Measurements from ENCODE around the gene TP73.

The TP73 gene

GRCh38 chr1:3729594-3730542 is 77.6 kb downstream of the TP73 start:
- DNase-seq (ENCODE audit: low spot score): no peak

DNA sequence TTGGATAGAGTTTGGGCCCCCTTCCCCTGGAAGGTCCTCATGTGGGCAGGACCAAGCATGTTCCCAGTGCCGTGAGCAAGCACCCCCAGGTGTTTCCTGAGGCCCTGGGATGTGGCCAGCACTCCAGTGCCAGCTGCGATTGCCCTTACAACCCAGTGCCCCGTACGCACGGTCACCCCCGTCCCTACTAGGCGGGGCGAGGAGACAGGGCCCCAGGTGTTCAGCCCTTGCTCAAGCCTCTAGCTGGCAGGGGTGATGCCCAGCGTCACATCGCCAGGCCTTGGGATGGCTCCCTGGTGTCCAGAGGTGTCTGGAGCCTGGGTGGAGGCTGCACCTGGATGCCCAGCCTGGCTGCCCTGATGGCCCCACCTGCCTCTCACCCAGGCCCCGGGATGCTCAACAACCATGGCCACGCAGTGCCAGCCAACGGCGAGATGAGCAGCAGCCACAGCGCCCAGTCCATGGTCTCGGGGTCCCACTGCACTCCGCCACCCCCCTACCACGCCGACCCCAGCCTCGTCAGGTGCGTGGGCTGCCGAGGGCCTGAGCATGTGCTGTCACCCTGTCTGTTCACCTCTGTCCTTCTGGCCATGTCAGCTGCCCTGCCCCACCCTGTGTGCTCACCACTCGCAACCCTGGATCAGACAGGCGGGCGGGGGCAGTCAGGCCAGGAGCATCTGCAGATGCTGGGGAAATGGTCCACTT is 78.4 kb downstream of the TP73 start:
- DNase-seq (ENCODE audit: low spot score): no peak

DNA sequence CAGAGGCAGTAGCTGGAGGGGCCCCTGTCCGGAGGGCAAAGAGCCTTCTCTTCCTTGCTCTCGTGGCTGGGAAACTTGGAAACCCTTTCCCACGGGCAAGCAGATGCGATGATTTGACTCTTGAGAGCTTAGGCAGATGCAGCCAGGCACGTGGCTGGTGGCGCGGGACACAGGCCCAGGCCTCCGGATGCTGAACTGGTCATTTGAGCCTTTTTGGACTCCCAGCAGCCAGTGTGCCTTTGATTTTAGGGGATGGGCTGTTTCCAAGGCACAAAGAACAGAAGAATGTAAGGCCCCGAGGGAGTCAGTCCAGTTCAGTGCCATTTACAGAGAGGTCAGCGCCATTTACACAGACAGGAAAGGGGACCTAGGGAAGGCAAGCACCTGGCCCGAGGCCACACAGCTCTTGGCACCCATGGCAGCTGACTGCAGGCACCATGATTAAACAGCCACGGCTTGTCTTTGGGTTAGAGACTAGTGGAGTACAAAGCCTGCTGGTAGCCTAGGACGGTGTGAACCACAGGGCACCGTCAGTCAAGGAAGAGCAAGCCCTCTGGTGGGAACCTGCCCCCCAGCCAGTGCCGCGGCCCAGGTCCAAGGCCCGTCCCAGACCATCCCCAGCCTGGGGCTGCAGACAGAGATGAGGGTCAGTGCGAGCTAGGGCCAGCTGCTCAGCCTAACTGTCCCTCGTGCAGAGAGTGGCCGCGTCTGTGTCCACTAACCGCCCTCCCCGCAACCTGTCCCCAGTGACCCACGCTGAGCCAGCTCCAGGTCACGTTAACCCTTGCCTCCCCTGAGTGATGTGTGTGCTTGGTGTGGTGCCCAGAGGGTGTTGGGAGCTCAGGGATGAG is 79.5 kb downstream of the TP73 start:
- no peak for DNase-seq (ENCODE audit: low spot score)

DNA sequence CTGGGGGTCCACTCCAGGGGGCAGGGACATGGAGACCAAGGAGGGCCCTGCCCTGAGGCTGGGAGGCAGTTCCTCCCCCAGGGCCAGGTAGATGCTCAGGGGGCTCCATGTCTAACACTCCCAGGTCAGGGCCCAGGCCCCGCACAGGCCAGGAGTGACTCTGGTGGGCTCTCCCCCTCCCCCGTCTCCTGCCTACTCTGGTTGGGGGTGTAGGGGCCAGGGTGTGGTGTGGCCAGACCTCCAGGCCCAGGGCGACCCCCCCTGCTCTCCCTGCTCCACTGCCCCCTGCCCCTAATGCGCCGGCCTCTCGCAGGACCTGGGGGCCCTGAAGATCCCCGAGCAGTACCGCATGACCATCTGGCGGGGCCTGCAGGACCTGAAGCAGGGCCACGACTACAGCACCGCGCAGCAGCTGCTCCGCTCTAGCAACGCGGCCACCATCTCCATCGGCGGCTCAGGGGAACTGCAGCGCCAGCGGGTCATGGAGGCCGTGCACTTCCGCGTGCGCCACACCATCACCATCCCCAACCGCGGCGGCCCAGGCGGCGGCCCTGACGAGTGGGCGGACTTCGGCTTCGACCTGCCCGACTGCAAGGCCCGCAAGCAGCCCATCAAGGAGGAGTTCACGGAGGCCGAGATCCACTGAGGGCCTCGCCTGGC is 80.2 kb downstream of the TP73 start:
- DNase-seq (ENCODE audit: low spot score): no peak

GRCh38 chr1:3733094-3733882 is 81.0 kb downstream of the TP73 start:
- DNase-seq (ENCODE audit: low spot score): no peak

GRCh38 chr1:3733883-3734589 is 81.7 kb downstream of the TP73 start:
- DNase-seq (ENCODE audit: low spot score): no peak

GRCh38 chr1:3734602-3735001 is 82.3 kb downstream of the TP73 start:
- no peak for DNase-seq (ENCODE audit: low spot score)

GRCh38 chr1:3735027-3735681 is 82.8 kb downstream of the TP73 start:
- no peak for DNase-seq (ENCODE audit: low spot score)

DNA sequence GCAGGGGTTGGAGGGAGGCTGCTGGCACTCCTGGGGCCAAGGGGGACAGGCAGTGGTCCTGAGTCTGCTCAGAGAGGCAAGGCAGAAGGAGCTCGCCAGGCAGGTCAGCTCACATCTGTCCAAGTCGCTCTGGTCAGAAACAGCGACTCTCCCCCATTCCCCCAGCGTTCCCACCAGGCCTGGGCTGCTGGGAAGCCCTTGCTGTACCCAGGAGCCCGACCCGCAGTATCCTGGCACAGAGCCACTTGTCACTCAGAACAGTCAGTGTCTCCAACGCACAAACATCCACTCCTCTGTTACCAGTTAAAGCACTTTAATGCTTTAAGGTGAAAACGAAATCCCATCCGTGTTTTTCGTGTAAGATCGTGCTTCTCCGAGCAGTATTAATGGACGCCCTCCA is 83.4 kb downstream of the TP73 start:
- no peak for DNase-seq (ENCODE audit: low spot score)

- DNase-seq (ENCODE audit: low spot score): no peak
Observed at GRCh38 chr1:3736131-3736561, 83.8 kb downstream of the TP73 start.

DNA sequence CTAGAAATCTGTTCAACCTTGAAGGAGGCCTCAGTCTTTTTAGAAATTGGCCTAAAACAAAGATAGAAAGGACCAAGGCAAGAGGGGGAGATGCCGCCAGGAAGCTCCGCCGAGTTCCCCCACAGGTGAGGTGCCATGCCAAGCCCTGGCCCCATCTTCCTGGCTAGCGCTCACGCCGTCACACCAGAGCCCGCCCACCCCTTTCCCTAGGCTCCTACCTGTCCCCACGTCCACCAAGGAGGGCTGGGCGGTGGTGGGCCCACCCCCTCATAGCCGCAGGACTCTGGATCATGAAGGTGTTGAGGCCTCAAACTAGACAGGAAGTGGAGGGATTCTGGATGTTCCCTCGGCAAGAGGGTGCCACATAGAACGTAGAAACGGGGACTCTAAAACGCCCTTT is 84.4 kb downstream of the TP73 start:
- DNase-seq (ENCODE audit: low spot score): no peak

- no peak for DNase-seq (ENCODE audit: low spot score)
Observed at GRCh38 chr1:3738943-3739342, 86.6 kb downstream of the TP73 start.

DNA sequence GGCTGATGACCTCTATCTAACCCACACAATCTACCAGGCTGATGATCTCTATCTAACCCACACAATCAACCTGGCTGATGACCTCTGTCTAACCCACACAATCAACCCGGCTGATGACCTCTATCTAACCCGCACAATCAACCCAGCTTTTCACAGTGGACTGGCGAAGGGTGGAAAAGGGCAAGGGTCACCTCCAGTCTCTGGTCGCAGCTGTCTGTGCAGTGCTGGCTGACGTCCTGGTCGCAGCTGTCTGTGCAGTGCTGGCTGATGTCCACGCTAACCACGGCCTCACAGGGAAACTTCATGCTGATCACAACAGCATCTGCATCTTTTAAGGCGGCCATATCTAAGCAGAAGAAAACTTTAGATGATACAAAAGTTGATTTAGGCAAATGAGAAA is 87.7 kb downstream of the TP73 start:
- no peak for DNase-seq (ENCODE audit: low spot score)

DNA sequence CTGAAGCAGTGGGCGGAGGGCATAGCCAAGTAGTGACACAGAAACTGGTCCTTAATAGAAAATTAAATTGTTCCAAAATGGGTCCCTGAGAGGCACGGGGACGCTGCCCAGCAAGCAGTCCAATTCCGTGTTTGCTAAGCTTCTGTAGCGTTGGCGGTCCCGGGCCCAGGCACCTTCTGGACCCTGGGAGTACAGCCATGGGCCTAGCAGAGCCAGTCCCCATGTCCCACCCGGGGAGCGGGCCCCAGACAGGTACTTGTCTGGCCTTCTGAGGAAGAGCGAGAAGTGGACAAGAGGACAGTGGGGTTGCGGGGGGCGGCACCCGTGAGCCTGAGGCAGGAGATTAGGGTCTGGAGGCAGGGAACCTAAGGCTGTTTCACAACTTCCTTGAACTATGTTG is 88.4 kb downstream of the TP73 start:
- DNase-seq (ENCODE audit: low spot score): no peak

- no peak for DNase-seq (ENCODE audit: low spot score)
Observed at GRCh38 chr1:3741566-3742438, 89.5 kb downstream of the TP73 start.

DNA sequence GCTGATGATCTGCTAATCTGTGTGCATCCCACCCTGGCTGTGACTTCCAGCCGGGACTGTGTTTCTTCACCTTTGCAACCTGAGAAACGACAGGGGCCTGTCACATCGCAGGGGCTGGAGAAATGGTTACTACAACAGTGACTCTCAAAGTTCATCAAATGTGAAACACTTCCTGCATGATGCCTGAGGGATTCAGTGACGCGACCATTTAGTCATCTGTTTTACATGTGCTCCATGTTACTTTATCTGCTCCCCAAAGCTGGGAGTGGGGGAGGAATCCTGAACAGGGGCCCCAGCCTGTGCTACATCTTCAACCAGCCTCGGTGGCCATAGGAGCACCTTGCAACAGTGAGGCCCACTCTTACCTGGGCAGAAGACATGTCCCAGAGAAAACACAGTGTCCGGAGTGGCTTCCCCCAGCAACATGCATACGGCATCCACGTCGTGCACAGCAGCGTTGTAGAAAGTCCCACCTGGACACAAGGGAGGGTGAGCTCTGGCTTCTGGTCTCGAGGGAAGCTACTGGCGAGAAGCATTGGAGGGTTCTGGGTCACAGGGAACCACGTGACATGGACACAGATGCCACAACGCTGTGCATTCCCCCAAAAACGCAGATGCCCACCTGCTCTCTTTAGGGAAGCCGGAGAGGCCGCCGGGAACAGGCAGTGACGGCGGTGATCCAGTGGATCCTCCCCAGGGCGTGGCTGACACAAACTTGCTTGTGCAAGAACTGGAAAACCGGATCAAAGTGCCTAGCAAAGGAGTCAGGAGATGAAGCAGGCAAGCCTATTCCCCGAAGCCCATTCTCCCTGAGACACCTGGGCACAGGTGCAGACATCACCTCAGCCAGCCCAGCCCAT is 90.4 kb downstream of the TP73 start:
- DNase-seq (ENCODE audit: low spot score): no peak

GRCh38 chr1:3743421-3743820 is 91.1 kb downstream of the TP73 start:
- no peak for DNase-seq (ENCODE audit: low spot score)

- no peak for DNase-seq (ENCODE audit: low spot score)
Observed at GRCh38 chr1:3743826-3744225, 91.5 kb downstream of the TP73 start.
